Small intestine (tissue), 7 donors: ENCODE data around the gene CNGA1. TPM values are rescaled to one million over a fixed set of nuclear protein-coding genes. Genes with fewer than 3 reads are reported as not detected.
A peak's percentile ranks its signal among the peaks of the same experiment; 100 is the strongest.
"Not testable (repeated sequence)": the region's sequence is repeated elsewhere in the genome, so short reads cannot be mapped to it uniquely, and the experiment has no call there.

Experiments
- DNase-seq, 2 donors: peaks; one replicate each; pipeline versions ENCODE4 v3.0.0 to v3.0.0-alpha.2; 2013
- FAIRE-seq: peaks from 2 replicates; lab custom pipeline; 2012; peaks lifted over from hg19 to GRCh38; lab: Jason Lieb, UNC
- H3K27ac ChIP-seq, 3 donors: one replicate each; pipeline ENCODE4 v1.5.1; 2013; ENCODE audit warnings: low read length in 2 of 3, mild to moderate bottlenecking in 2 of 3, control low read depth in 1 of 3, inconsistent platforms in 1 of 3, low read depth in 1 of 3, moderate library complexity in 1 of 3
- H3K27me3 ChIP-seq, 3 donors: one replicate each; pipeline ENCODE4 v1.6.1; 2013; ENCODE audit warnings: low read length in 3 of 3, inconsistent platforms in 1 of 3; ENCODE audit not compliant: control insufficient read depth in 3 of 3, insufficient read depth in 3 of 3
- H3K36me3 ChIP-seq, 3 donors: one replicate each; pipeline ENCODE4 v1.6.1; 2013; ENCODE audit warnings: low read length in 3 of 3, inconsistent platforms in 1 of 3, low read depth in 1 of 3, mild to moderate bottlenecking in 1 of 3, moderate library complexity in 1 of 3; ENCODE audit not compliant: control insufficient read depth in 3 of 3, insufficient read depth in 2 of 3
- H3K4me1 ChIP-seq, 3 donors: one replicate each; pipeline ENCODE4 v1.6.1; 2013; ENCODE audit warnings: low read length in 2 of 3, inconsistent platforms in 1 of 3, low read depth in 1 of 3, mild to moderate bottlenecking in 1 of 3, moderate library complexity in 1 of 3; ENCODE audit not compliant: control insufficient read depth in 3 of 3, insufficient read depth in 2 of 3
- H3K4me3 ChIP-seq, 3 donors: one replicate each; pipeline ENCODE4 v1.5.1; 2013; ENCODE audit warnings: low read length in 3 of 3, control low read depth in 1 of 3, inconsistent platforms in 1 of 3, low read depth in 1 of 3, mild to moderate bottlenecking in 1 of 3, moderate library complexity in 1 of 3
- H3K9me3 ChIP-seq, 2 donors: one replicate each; pipeline ENCODE4 v1.6.1; 2013; ENCODE audit warnings: low read depth in 1 of 2, low read length in 1 of 2; ENCODE audit not compliant: control insufficient read depth in 2 of 2, insufficient read depth in 1 of 2
- WGBS, 3 donors: extraction: QIAGEN DNeasy Blood & Tissue Kit; methylation state at CpG; one replicate each; pipeline ENCODE4 v1.1.7; 2013; 5-methylcytosine and 5-hydroxymethylcytosine counted together
- polyA plus RNA-seq, 4 donors: library from polyadenylated mRNA; stranded (reverse) in 3 of 4; unstranded in 1 of 4; fragments of 200-250 nt in 3 of 4; fragments of 120-200 nt in 1 of 4; gene quantifications; one replicate each; pipeline versions ENCODE4 v1.2.1 to v1.2.3, GENCODE V29; 2013
- donor health status: healthy with polysubstance abuse.
- donor health status: control.
- donor health status: control.
- donor health status: Bipolar disorder and iron deficiency.
- donor health status: healthy.

Gene CNGA1
- polyA plus RNA-seq, 4 donors, result 1.4 to 10.5 (median 6.1) TPM

GRCh38 chr4:48015216-48015615 lies 1.3 kb downstream of the CNGA1 start:
- H3K27ac ChIP-seq, result peak overlapping the region; percentile 14 to 100 (median 72)
- H3K9me3 ChIP-seq, result peaks cover 0 to 15% of the 10 kb centered on the region in 2 donors
- DNase-seq (peak; percentile 76), FAIRE-seq (no peak)
- peak overlapping the region in 2 of 3 donors; percentile 56 to 75 for H3K4me3 ChIP-seq
- H3K4me1 ChIP-seq, result peaks cover 0 to 24% (median 4%) of the 10 kb centered on the region in 3 donors
- 18 to 71% (median 44%) methylated on average over 4 of the region's 4 CpGs for WGBS, 3 donors
- peaks cover 0 to 6% (median 3%) of the 10 kb centered on the region in 3 donors for H3K36me3 ChIP-seq
- H3K27me3 ChIP-seq, result peaks cover 0 to 9% (median 3%) of the 10 kb centered on the region in 3 donors

GRCh38 chr4:48012824-48013223 lies 3.7 kb downstream of the CNGA1 start:
- 55 to 68% (median 63%) methylated on average over 3 of the region's 3 CpGs for WGBS, 3 donors
- Histone ChIP-seq H3K4me3 (no peak overlapping the region), H3K27me3 (peaks cover 0 to 9% (median 3%) of the 10 kb centered on the region in 3 donors), H3K4me1 (peaks cover 0 to 6% (median 0%) of the 10 kb centered on the region in 3 donors), H3K9me3 (peaks cover 0 to 27% of the 10 kb centered on the region in 2 donors), H3K36me3 (peaks cover 0 to 14% (median 3%) of the 10 kb centered on the region in 3 donors), H3K27ac (no peak overlapping the region)
- DNase-seq (no peak), FAIRE-seq (no peak)

DNA sequence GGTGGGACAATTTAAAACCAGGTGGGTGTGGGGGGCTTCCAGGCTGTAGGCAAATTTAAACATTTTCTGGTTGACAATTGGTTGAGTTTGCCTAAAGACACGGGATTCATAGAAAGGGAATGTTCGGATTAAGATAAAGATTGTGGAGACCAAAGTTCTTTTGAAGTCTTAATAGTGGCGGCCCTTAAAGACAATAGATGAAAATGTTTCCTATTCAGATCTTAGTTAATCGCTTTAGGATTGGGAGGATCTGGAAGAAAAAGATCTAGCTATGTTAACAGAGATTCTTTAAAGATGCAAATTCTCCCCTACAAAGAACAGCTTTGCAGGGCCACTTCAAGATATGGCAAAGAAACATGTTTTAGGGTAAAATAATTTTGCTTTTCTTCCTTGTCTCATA lies 4.8 kb downstream of the CNGA1 start:
- Histone ChIP-seq H3K4me3 (no peak overlapping the region), H3K27ac (no peak overlapping the region), H3K27me3 (peaks cover 0 to 1% (median 1%) of the 10 kb centered on the region in 3 donors), H3K36me3 (peaks cover 0 to 14% (median 3%) of the 10 kb centered on the region in 3 donors), H3K9me3 (peaks cover 0 to 31% of the 10 kb centered on the region in 2 donors), H3K4me1 (peaks cover 0 to 6% (median 0%) of the 10 kb centered on the region in 3 donors)
- 90 to 93% (median 92%) methylated on average over 4 of the region's 4 CpGs for WGBS, 3 donors
- DNase-seq (no peak), FAIRE-seq (no peak)

- not testable (repeated sequence) for FAIRE-seq, H3K27ac ChIP-seq, H3K4me3 ChIP-seq, H3K4me1 ChIP-seq, DNase-seq, H3K27me3 ChIP-seq
- WGBS, 3 donors, result 84 to 93% (median 87%) methylated on average over 6 of the region's 6 CpGs
- H3K9me3 ChIP-seq, result peaks cover 0 to 35% of the 10 kb centered on the region in 2 donors
- H3K36me3 ChIP-seq, result peaks cover 0 to 14% (median 3%) of the 10 kb centered on the region in 3 donors
These were observed 5.6 kb downstream of the CNGA1 start for GRCh38 chr4:48010906-48011305.

GRCh38 chr4:48008021-48008596 lies 8.4 kb downstream of the CNGA1 start:
- Histone ChIP-seq H3K4me1 (no peaks in the 10 kb centered on the region), H3K4me3 (no peak overlapping the region), H3K27ac (no peak overlapping the region), H3K27me3 (peaks cover 0 to 1% (median 0%) of the 10 kb centered on the region in 3 donors), H3K9me3 (peaks cover 0 to 42% of the 10 kb centered on the region in 2 donors), H3K36me3 (peaks cover 0 to 17% (median 3%) of the 10 kb centered on the region in 3 donors)
- DNase-seq, result no peak
- no peak for FAIRE-seq

GRCh38 chr4:48005781-48006180 lies 10.7 kb downstream of the CNGA1 start:
- Histone ChIP-seq H3K36me3 (peaks cover 0 to 17% (median 3%) of the 10 kb centered on the region in 3 donors), H3K4me3 (no peak overlapping the region)
- FAIRE-seq, result no peak

GRCh38 chr4:48003568-48003967 lies 12.9 kb downstream of the CNGA1 start:
- not testable (repeated sequence) for H3K4me1 ChIP-seq, H3K4me3 ChIP-seq, H3K36me3 ChIP-seq, H3K27ac ChIP-seq, H3K27me3 ChIP-seq
- DNase-seq (peak in 1 of 2 donors; percentile 49), FAIRE-seq (peak; percentile 33)
- WGBS, 3 donors, result 51 to 69% (median 69%) methylated on average over 2 of the region's 2 CpGs
- peaks cover 0 to 37% of the 10 kb centered on the region in 2 donors for H3K9me3 ChIP-seq

More at GRCh38 chr4:48005781-48006180, 10.7 kb downstream of the CNGA1 start:
- H3K27ac ChIP-seq, result no peak overlapping the region
- H3K27me3 ChIP-seq, result no peaks in the 10 kb centered on the region
- 89 to 96% (median 94%) methylated on average over 2 of the region's 2 CpGs for WGBS, 3 donors
- DNase-seq, result no peak
- peaks cover 0 to 39% of the 10 kb centered on the region in 2 donors for H3K9me3 ChIP-seq
- no peaks in the 10 kb centered on the region for H3K4me1 ChIP-seq

GRCh38 chr4:48002267-48002666 lies 14.2 kb downstream of the CNGA1 start:
- FAIRE-seq, result no peak
- Histone ChIP-seq H3K36me3 (peaks cover 0 to 3% (median 0%) of the 10 kb centered on the region in 3 donors), H3K9me3 (peaks cover 0 to 38% of the 10 kb centered on the region in 2 donors), H3K27me3 (no peaks in the 10 kb centered on the region), H3K4me1 (no peaks in the 10 kb centered on the region), H3K4me3 (no peak overlapping the region), H3K27ac (no peak overlapping the region)
- WGBS, 3 donors, result 82 to 95% (median 91%) methylated on average over 1 of the region's 1 CpG
- DNase-seq, result no peak
